ENCODE results near the gene RNU2-1.

DNA sequence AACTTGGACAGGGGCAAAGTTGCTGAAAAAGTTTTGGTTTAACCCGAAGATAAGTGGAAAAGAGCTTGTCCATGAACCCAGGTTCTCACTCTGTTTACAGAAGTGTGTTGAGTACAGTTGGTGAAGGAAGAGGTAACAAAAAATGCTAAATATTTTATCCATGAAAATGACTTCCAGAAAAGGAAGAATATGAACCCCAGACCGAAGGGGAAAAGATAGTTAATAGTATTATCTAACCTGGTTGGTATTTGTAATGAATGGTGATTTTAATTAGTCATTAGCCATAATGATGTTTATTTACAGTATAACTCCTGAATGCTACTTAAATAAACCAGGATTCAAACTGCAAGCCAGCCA lies 22.7 kb downstream of the RNU2-1 start:
- TF ChIP-seq POLR2A (IDR thresholded peaks at IDR 0.05; ENCODE audit: low read length), result no peak
- no peak for TF ChIP-seq GATA1 (IDR thresholded peaks at IDR 0.05; ENCODE audit: low read depth, low read length)
